Mesenchymal stem cell (in vitro differentiated cells and primary cell): ENCODE data around the gene PHOSPHO1.
A peak's percentile ranks its signal among the peaks of the same experiment; 100 is the strongest.

Experiments used
- DNase-seq: peaks from one replicate; pipeline ENCODE4 v3.0.0-alpha.2; 2013
- H2AFZ ChIP-seq: one replicate; pipeline ENCODE4 v1.6.1; 2013; ENCODE audit warnings: low read depth, mild to moderate bottlenecking, control low read depth, inconsistent platforms, low read length, moderate library complexity
- H2AK5ac ChIP-seq: 2 replicates; pipeline ENCODE4 v1.6.1; 2013; ENCODE audit warnings: low read length, moderate library complexity, mild to moderate bottlenecking, inconsistent platforms; ENCODE audit not compliant: severe bottlenecking
- H2BK120ac ChIP-seq: one replicate; pipeline ENCODE4 v1.6.1; 2013; ENCODE audit warnings: low read depth, mild to moderate bottlenecking, inconsistent platforms, low read length, moderate library complexity
- H2BK12ac ChIP-seq, 2 experiments: one replicate each; pipeline ENCODE4 v1.6.1; 2013; ENCODE audit warnings: inconsistent platforms in 2 of 2, low read length in 2 of 2, mild to moderate bottlenecking in 2 of 2, moderate library complexity in 2 of 2, control low read depth in 1 of 2
- H2BK15ac ChIP-seq: one replicate; pipeline ENCODE4 v1.6.1; 2013; ENCODE audit warnings: mild to moderate bottlenecking, low read depth, inconsistent platforms; ENCODE audit not compliant: poor library complexity, severe bottlenecking
- H2BK5ac ChIP-seq: 2 replicates; pipeline ENCODE4 v1.6.1; 2013; ENCODE audit warnings: low read depth, mild to moderate bottlenecking, low read length, control low read depth, inconsistent platforms; ENCODE audit not compliant: poor library complexity, severe bottlenecking
- H3K14ac ChIP-seq, 2 experiments: one replicate each; pipeline ENCODE4 v1.6.1; 2013; ENCODE audit warnings: inconsistent platforms in 2 of 2, low read length in 2 of 2, control low read depth in 1 of 2, mild to moderate bottlenecking in 1 of 2, moderate library complexity in 1 of 2
- H3K18ac ChIP-seq, 2 experiments: one replicate each; pipeline ENCODE4 v1.6.1; 2013; ENCODE audit warnings: inconsistent platforms in 2 of 2, low read length in 2 of 2, control low read depth in 1 of 2, low read depth in 1 of 2, mild to moderate bottlenecking in 1 of 2
- H3K23ac ChIP-seq, 2 experiments: one replicate each; pipeline ENCODE4 v1.6.1; 2013; ENCODE audit warnings: inconsistent platforms in 2 of 2, low read length in 2 of 2, mild to moderate bottlenecking in 2 of 2, moderate library complexity in 2 of 2, control low read depth in 1 of 2
- H3K27ac ChIP-seq: 2 replicates; pipeline ENCODE4 v1.5.1; 2013; ENCODE audit warnings: mild to moderate bottlenecking, moderate library complexity, low read length, control low read depth, inconsistent platforms; ENCODE audit not compliant: poor library complexity, severe bottlenecking
- H3K27me3 ChIP-seq, 2 experiments: 2 replicates each; pipeline versions ENCODE4 v1.6.1 to v1.7.0; 2013; ENCODE audit warnings: low read length in 2 of 2, mild to moderate bottlenecking in 2 of 2, moderate library complexity in 2 of 2, control low read depth in 1 of 2, inconsistent platforms in 1 of 2; ENCODE audit not compliant: control insufficient read depth in 1 of 2, insufficient read depth in 1 of 2
- H3K36me3 ChIP-seq, 2 experiments: 2 replicates each; pipeline versions ENCODE4 v1.6.1 to v1.7.0; 2013; ENCODE audit warnings: low read length in 2 of 2, control low read depth in 1 of 2, inconsistent platforms in 1 of 2, low read depth in 1 of 2, mild to moderate bottlenecking in 1 of 2; ENCODE audit not compliant: insufficient read depth in 2 of 2, control insufficient read depth in 1 of 2
- H3K4ac ChIP-seq, 2 experiments: one replicate each; pipeline ENCODE4 v1.6.1; 2013; ENCODE audit warnings: inconsistent platforms in 2 of 2, low read length in 2 of 2, mild to moderate bottlenecking in 2 of 2, moderate library complexity in 2 of 2, control low read depth in 1 of 2, low read depth in 1 of 2
- H3K4me1 ChIP-seq: 2 replicates; pipeline ENCODE4 v1.6.1; 2013; ENCODE audit warnings: low read depth, low read length, control low read depth; ENCODE audit not compliant: control insufficient read depth, insufficient read depth
- H3K4me2 ChIP-seq: 2 replicates; pipeline ENCODE4 v1.6.1; 2013; ENCODE audit warnings: low read length, mild to moderate bottlenecking, inconsistent platforms; ENCODE audit not compliant: poor library complexity, severe bottlenecking
- H3K4me3 ChIP-seq, 2 experiments: 2 replicates each; pipeline versions ENCODE4 v1.5.1 to v1.7.0; 2013; ENCODE audit warnings: low read length in 2 of 2, mild to moderate bottlenecking in 2 of 2, control low read depth in 1 of 2, low read depth in 1 of 2; ENCODE audit not compliant: insufficient read depth in 1 of 2
- H3K79me1 ChIP-seq: replicated peaks from 2 replicates; pipeline ENCODE4 v1.6.1; 2013; ENCODE audit warnings: mild to moderate bottlenecking, control low read depth, low read length, inconsistent platforms; ENCODE audit not compliant: poor library complexity, severe bottlenecking
- H3K9ac ChIP-seq: 2 replicates; pipeline ENCODE4 v1.7.0; 2013; ENCODE audit warnings: mild to moderate bottlenecking, low read length, moderate library complexity
- H3K9me3 ChIP-seq: 2 replicates; pipeline ENCODE4 v1.7.0; 2013; ENCODE audit warnings: mild to moderate bottlenecking, low read length; ENCODE audit not compliant: control insufficient read depth
- H4K8ac ChIP-seq: one replicate; pipeline ENCODE4 v1.6.1; 2013; ENCODE audit warnings: inconsistent platforms, mild to moderate bottlenecking, low read length, moderate library complexity
- H4K91ac ChIP-seq: one replicate; pipeline ENCODE4 v1.6.1; 2013; ENCODE audit warnings: mild to moderate bottlenecking, low read length, inconsistent platforms
- WGBS: methylation state at CpG from one replicate; pipeline ENCODE4 v1.1.7; 2013; ENCODE audit warnings: mixed read lengths; 5-methylcytosine and 5-hydroxymethylcytosine counted together

The PHOSPHO1 gene

GRCh38 chr17:49234509-49235080 is 4.0 kb upstream of the PHOSPHO1 start:
- Histone ChIP-seq H3K4me1 (peaks cover 12% of the 10 kb centered on the region), H3K36me3 (no peaks in the 10 kb centered on the region), H3K4me3 (no peak overlapping the region), H3K4me2 (no peak overlapping the region), H4K91ac (no peak overlapping the region), H2AFZ (no peak overlapping the region), H3K18ac (no peak overlapping the region), H3K14ac (no peak overlapping the region), H4K8ac (no peak overlapping the region), H2BK5ac (no peak overlapping the region), H3K27me3 (peaks cover 11 to 41% of the 10 kb centered on the region in 2 experiments), H3K4ac (no peak overlapping the region), H2BK15ac (no peak overlapping the region), H3K9ac (no peak overlapping the region), H3K23ac (no peak overlapping the region), H3K79me1 (no peaks in the 10 kb centered on the region), H3K27ac (no peak overlapping the region), H2BK12ac (no peak overlapping the region), H3K9me3 (no peaks in the 10 kb centered on the region), H2BK120ac (no peak overlapping the region), H2AK5ac (no peak overlapping the region)
- 100% methylated on average over 3 of the region's 5 CpGs for WGBS
- no peak for DNase-seq

- H2AFZ ChIP-seq = no peak overlapping the region
- 66% methylated on average over 6 of the region's 7 CpGs for WGBS
Measured at GRCh38 chr17:49231563-49231894, 942 bp upstream of the PHOSPHO1 start.

GRCh38 chr17:49229805-49230600 is 584 bp downstream of the PHOSPHO1 start:
- no peaks in the 10 kb centered on the region for H3K36me3 ChIP-seq
- no peak overlapping the region for H4K91ac ChIP-seq
- 25% methylated on average over 23 of the region's 36 CpGs for WGBS
- H2AFZ ChIP-seq = peak overlapping the region; percentile 66
- no peak overlapping the region for H3K4ac ChIP-seq
- H2BK15ac ChIP-seq = peak overlapping the region; percentile 52
- DNase-seq = peak; percentile 16
- no peaks in the 10 kb centered on the region for H3K79me1 ChIP-seq
- no peak overlapping the region for H2BK5ac ChIP-seq
- no peak overlapping the region for H2BK120ac ChIP-seq
- H2AK5ac ChIP-seq = no peak overlapping the region
- H3K14ac ChIP-seq = no peak overlapping the region
- peaks cover 14% of the 10 kb centered on the region for H3K4me1 ChIP-seq
- H3K27me3 ChIP-seq = peaks cover 23 to 57% of the 10 kb centered on the region in 2 experiments
- no peak overlapping the region for H4K8ac ChIP-seq
- H2BK12ac ChIP-seq = peak overlapping the region in 1 of 2 experiments; percentile 6
- H3K27ac ChIP-seq = no peak overlapping the region
- H3K23ac ChIP-seq = peak overlapping the region in 1 of 2 experiments; percentile 5
- H3K4me2 ChIP-seq = peak overlapping the region; percentile 85
- peak overlapping the region; percentile 75 to 92 for H3K4me3 ChIP-seq
- peak overlapping the region; percentile 59 for H3K9ac ChIP-seq
- no peaks in the 10 kb centered on the region for H3K9me3 ChIP-seq
- H3K18ac ChIP-seq = peak overlapping the region; percentile 1 to 60

More at GRCh38 chr17:49231563-49231894, 942 bp upstream of the PHOSPHO1 start:
- no peak for DNase-seq
- Histone ChIP-seq H3K79me1 (no peaks in the 10 kb centered on the region), H3K27me3 (peaks cover 14 to 52% of the 10 kb centered on the region in 2 experiments), H4K8ac (no peak overlapping the region), H3K4ac (no peak overlapping the region), H3K4me2 (no peak overlapping the region), H2BK120ac (no peak overlapping the region), H2AK5ac (no peak overlapping the region), H2BK12ac (no peak overlapping the region), H3K9me3 (no peaks in the 10 kb centered on the region), H3K14ac (no peak overlapping the region), H4K91ac (no peak overlapping the region), H2BK5ac (no peak overlapping the region), H3K23ac (no peak overlapping the region), H2BK15ac (no peak overlapping the region), H3K36me3 (no peaks in the 10 kb centered on the region), H3K27ac (no peak overlapping the region), H3K4me1 (peaks cover 14% of the 10 kb centered on the region), H3K18ac (no peak overlapping the region), H3K4me3 (no peak overlapping the region), H3K9ac (no peak overlapping the region)

GRCh38 chr17:49229076-49229804 is 1.3 kb downstream of the PHOSPHO1 start:
- H3K79me1 ChIP-seq = no peaks in the 10 kb centered on the region
- no peak overlapping the region for H2AFZ ChIP-seq
- no peak overlapping the region for H2AK5ac ChIP-seq
- no peak overlapping the region for H2BK12ac ChIP-seq
- H4K91ac ChIP-seq = no peak overlapping the region
- H3K14ac ChIP-seq = no peak overlapping the region
- no peak for DNase-seq
- no peak overlapping the region for H3K23ac ChIP-seq
- no peak overlapping the region for H3K4me2 ChIP-seq
- peaks cover 30 to 64% of the 10 kb centered on the region in 2 experiments for H3K27me3 ChIP-seq
- peaks cover 21% of the 10 kb centered on the region for H3K4me1 ChIP-seq
- H2BK120ac ChIP-seq = no peak overlapping the region
- no peak overlapping the region for H3K4me3 ChIP-seq
- H2BK15ac ChIP-seq = no peak overlapping the region
- H4K8ac ChIP-seq = no peak overlapping the region
- no peak overlapping the region for H3K9ac ChIP-seq
- H3K36me3 ChIP-seq = no peaks in the 10 kb centered on the region
- no peaks in the 10 kb centered on the region for H3K9me3 ChIP-seq
- no peak overlapping the region for H3K4ac ChIP-seq
- WGBS = 54% methylated on average over 4 of the region's 6 CpGs
- H3K27ac ChIP-seq = no peak overlapping the region
- H2BK5ac ChIP-seq = no peak overlapping the region
- no peak overlapping the region for H3K18ac ChIP-seq
